ENCODE results near the gene CXCL16.

CXCL16 gene

GRCh38 chr17:4724650-4725049, 15.1 kb downstream of the CXCL16 start:
- DNase-seq (ENCODE audit: low read depth), result no peak
- no peak overlapping the region for H3K4me3 ChIP-seq (ENCODE audit: control insufficient read depth, low read depth, low read length)
- TF ChIP-seq CTCF (IDR thresholded peaks at IDR 0.05; ENCODE audit: control insufficient read depth, insufficient read depth, low read depth, low read length, missing control alignments), result no peak

- no peak for DNase-seq (ENCODE audit: low read depth)
- TF ChIP-seq CTCF (IDR thresholded peaks at IDR 0.05; ENCODE audit: control insufficient read depth, insufficient read depth, low read depth, low read length, missing control alignments), result no peak
Observed at GRCh38 chr17:4722678-4723240, 17.0 kb downstream of the CXCL16 start.

GRCh38 chr17:4721203-4722135, 18.3 kb downstream of the CXCL16 start:
- DNase-seq (ENCODE audit: low read depth), result no peak
- no peak for TF ChIP-seq CTCF (IDR thresholded peaks at IDR 0.05; ENCODE audit: control insufficient read depth, insufficient read depth, low read depth, low read length, missing control alignments)
- no peak overlapping the region for H3K4me3 ChIP-seq (ENCODE audit: control insufficient read depth, low read depth, low read length)

More at GRCh38 chr17:4722678-4723240, 17.0 kb downstream of the CXCL16 start:
- H3K4me3 ChIP-seq (ENCODE audit: control insufficient read depth, low read depth, low read length), result no peak overlapping the region

GRCh38 chr17:4720787-4721186, 18.9 kb downstream of the CXCL16 start:
- no peak for TF ChIP-seq CTCF (IDR thresholded peaks at IDR 0.05; ENCODE audit: control insufficient read depth, insufficient read depth, low read depth, low read length, missing control alignments)

GRCh38 chr17:4719684-4720221, 20.0 kb downstream of the CXCL16 start:
- no peak overlapping the region for H3K4me3 ChIP-seq (ENCODE audit: control insufficient read depth, low read depth, low read length)
- no peak for DNase-seq (ENCODE audit: low read depth)
- TF ChIP-seq CTCF (IDR thresholded peaks at IDR 0.05; ENCODE audit: control insufficient read depth, insufficient read depth, low read depth, low read length, missing control alignments), result no peak

More at GRCh38 chr17:4720787-4721186, 18.9 kb downstream of the CXCL16 start:
- H3K4me3 ChIP-seq (ENCODE audit: control insufficient read depth, low read depth, low read length), result no peak overlapping the region
- DNase-seq (ENCODE audit: low read depth), result no peak

GRCh38 chr17:4719146-4719545, 20.6 kb downstream of the CXCL16 start:
- no peak for DNase-seq (ENCODE audit: low read depth)
- no peak overlapping the region for H3K4me3 ChIP-seq (ENCODE audit: control insufficient read depth, low read depth, low read length)
- no peak for TF ChIP-seq CTCF (IDR thresholded peaks at IDR 0.05; ENCODE audit: control insufficient read depth, insufficient read depth, low read depth, low read length, missing control alignments)

Measured in AG09309 (cell line).